Upper lobe of left lung (tissue), 6 donors: Measurements from ENCODE around the gene RNF123. TPM values are rescaled to one million over a fixed set of nuclear protein-coding genes. Genes with fewer than 3 reads are reported as not detected.
A peak's percentile ranks its signal among the peaks of the same experiment; 100 is the strongest.

Experiments used
- ATAC-seq, 2 donors: fragments of 200-7000 bp; cut with Tn5 transposase; one replicate each; pipeline ENCODE4 v1.9.1; 2022; ENCODE audit warnings: mild to moderate bottlenecking in 2 of 2, moderate library complexity in 2 of 2; ENCODE audit not compliant: low FRiP score in 2 of 2
- DNase-seq, 2 donors: peaks; one replicate each; pipeline ENCODE4 v3.0.0-alpha.2; 2019 to 2020
- H3K27ac ChIP-seq, 4 donors: fragments of 200-600 bp; sonication (generic); one replicate each; pipeline ENCODE4 v1.5.1; 2016 to 2019
- H3K27me3 ChIP-seq, 4 donors: fragments of 200-600 bp; sonication (generic); one replicate each; pipeline ENCODE4 v1.5.1; 2017 to 2019
- H3K36me3 ChIP-seq, 4 donors: fragments of 200-600 bp; sonication (generic); one replicate each; pipeline ENCODE4 v1.5.1; 2016 to 2019
- H3K4me1 ChIP-seq, 4 donors: fragments of 200-600 bp; sonication (generic); one replicate each; pipeline ENCODE4 v1.5.1; 2018 to 2019
- H3K4me3 ChIP-seq, 4 donors: fragments of 200-600 bp; sonication (generic); one replicate each; pipeline ENCODE4 v1.5.1; 2017 to 2019; ENCODE audit warnings: mild to moderate bottlenecking in 2 of 4, moderate library complexity in 1 of 4
- H3K9me3 ChIP-seq, 4 donors: fragments of 200-600 bp; sonication (generic); one replicate each; pipeline ENCODE4 v1.5.1; 2018 to 2019
- EP300 ChIP-seq, 4 donors: sonication (generic); formaldehyde crosslinking; IDR thresholded peaks; one replicate each; pipeline ENCODE4 v1.5.1; 2017; ENCODE audit warnings: antibody characterized with exemption in 4 of 4, control low read depth in 2 of 4
- POLR2A ChIP-seq, 4 donors: fragments of 450-650 bp; IDR thresholded peaks; one replicate each; pipeline ENCODE4 v1.5.1; 2016 to 2017; ENCODE audit warnings: antibody characterized with exemption in 4 of 4, mild to moderate bottlenecking in 2 of 4
- POLR2AphosphoS5 ChIP-seq, 2 donors: sonication (generic); formaldehyde crosslinking; IDR thresholded peaks; one replicate each; pipeline ENCODE4 v1.5.1; 2017; ENCODE audit warnings: antibody characterized with exemption in 2 of 2
- WGBS, 2 donors: methylation state at CpG; one replicate each; pipeline ENCODE4 v1.1.5; 2017 to 2018; 5-methylcytosine and 5-hydroxymethylcytosine counted together
- total RNA-seq, 6 donors: library from RNA; depleted of rRNA in 4 of 6; stranded (reverse); fragments of >200 nt in 4 of 6; gene quantifications; one replicate each; pipeline versions ENCODE4 v1.1.0 to v1.2.1, GENCODE V29; 2016 to 2021
- TF ChIP-seq, protein P1 (sequence below), 6 experiments: fragments of 450-650 bp in 4 of 6; fragments of 200-600 bp in 2 of 6; sonication (generic) in 2 of 6; IDR thresholded peaks; one replicate each; pipeline ENCODE4 v1.5.1; 2016 to 2019; ENCODE audit warnings: antibody characterized with exemption in 6 of 6
- donor health status: DM: no; HTN: no; CAD: no; lungs with moderate emphysema.
- donor health status: DM: no; HTN: yes; CAD: no; lungs with severe emphysema.

The RNF123 gene
- total RNA-seq, 6 donors from 2014 or later = 14.2 to 71.2 (median 42.2) TPM

DNA sequence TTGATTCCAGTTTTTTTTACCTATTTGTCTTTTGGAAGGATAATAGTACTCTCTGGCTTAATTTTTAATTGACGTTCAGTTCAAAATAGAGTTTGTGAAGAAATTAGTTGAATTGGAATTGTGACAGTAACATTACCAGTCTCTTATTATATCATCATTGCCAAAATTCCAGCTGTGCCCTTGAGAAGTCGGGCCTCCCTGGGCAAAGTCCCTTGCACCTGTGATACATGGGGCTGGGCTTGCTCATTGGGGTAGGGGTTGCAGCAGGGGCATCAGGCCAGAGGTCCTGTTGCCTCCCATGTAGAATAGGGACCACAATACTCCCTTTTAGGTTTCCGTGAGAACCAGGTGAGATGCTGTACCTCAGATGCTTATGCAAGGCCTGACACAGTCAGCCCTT, 43.1 kb upstream of the RNF123 start:
- no peaks in the 10 kb centered on the region for H3K36me3 ChIP-seq
- peaks cover 0 to 6% (median 0%) of the 10 kb centered on the region in 4 donors for H3K4me1 ChIP-seq
- no peak for DNase-seq
- H3K27me3 ChIP-seq = no peaks in the 10 kb centered on the region
- no peak for ATAC-seq
- TF ChIP-seq POLR2A (IDR thresholded peaks at IDR 0.05) (no peak), EP300 (IDR thresholded peaks at IDR 0.05) (no peak), POLR2AphosphoS5 (IDR thresholded peaks at IDR 0.05) (no peak)
- TF ChIP-seq, protein P1, sequence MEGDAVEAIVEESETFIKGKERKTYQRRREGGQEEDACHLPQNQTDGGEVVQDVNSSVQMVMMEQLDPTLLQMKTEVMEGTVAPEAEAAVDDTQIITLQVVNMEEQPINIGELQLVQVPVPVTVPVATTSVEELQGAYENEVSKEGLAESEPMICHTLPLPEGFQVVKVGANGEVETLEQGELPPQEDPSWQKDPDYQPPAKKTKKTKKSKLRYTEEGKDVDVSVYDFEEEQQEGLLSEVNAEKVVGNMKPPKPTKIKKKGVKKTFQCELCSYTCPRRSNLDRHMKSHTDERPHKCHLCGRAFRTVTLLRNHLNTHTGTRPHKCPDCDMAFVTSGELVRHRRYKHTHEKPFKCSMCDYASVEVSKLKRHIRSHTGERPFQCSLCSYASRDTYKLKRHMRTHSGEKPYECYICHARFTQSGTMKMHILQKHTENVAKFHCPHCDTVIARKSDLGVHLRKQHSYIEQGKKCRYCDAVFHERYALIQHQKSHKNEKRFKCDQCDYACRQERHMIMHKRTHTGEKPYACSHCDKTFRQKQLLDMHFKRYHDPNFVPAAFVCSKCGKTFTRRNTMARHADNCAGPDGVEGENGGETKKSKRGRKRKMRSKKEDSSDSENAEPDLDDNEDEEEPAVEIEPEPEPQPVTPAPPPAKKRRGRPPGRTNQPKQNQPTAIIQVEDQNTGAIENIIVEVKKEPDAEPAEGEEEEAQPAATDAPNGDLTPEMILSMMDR (IDR thresholded peaks at IDR 0.05) = no peak
- WGBS, 2 donors = 88 to 93% methylated on average over 3 of the region's 3 CpGs
- no peak overlapping the region for H3K4me3 ChIP-seq
- H3K9me3 ChIP-seq = no peaks in the 10 kb centered on the region
- no peak overlapping the region for H3K27ac ChIP-seq

DNA sequence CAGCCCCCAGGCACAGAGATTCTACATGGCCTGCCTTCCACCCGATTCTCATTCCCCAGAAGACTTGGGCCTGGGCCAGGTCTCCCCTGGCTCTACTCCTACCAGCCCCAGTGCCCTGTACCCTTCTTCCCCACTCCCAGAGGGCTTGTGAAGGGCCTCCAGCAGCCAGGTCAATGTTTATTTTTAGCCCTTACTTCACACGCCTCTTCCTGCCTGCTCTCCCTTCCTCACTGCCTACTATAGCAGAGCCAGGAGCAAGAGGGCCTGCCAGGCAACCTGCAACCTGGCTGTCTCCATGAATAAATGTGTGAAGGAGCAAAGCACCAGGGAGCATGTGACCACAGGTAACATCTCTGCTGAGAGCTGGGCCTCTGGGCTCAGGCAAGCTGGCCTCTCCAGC, 41.6 kb upstream of the RNF123 start:
- DNase-seq (peak in 1 of 2 donors; percentile 30), ATAC-seq (no peak)
- TF ChIP-seq POLR2A (IDR thresholded peaks at IDR 0.05) (no peak), EP300 (IDR thresholded peaks at IDR 0.05) (no peak), POLR2AphosphoS5 (IDR thresholded peaks at IDR 0.05) (no peak)
- TF ChIP-seq, protein P1 (IDR thresholded peaks at IDR 0.05) = no peak
- no peaks in the 10 kb centered on the region for H3K9me3 ChIP-seq
- no peak overlapping the region for H3K27ac ChIP-seq
- no peaks in the 10 kb centered on the region for H3K36me3 ChIP-seq
- WGBS, 2 donors = 37 to 65% methylated on average over 1 to 2 of the region's 2 CpGs
- no peaks in the 10 kb centered on the region for H3K27me3 ChIP-seq
- H3K4me1 ChIP-seq = peaks cover 0 to 6% (median 0%) of the 10 kb centered on the region in 4 donors
- H3K4me3 ChIP-seq = no peak overlapping the region

DNA sequence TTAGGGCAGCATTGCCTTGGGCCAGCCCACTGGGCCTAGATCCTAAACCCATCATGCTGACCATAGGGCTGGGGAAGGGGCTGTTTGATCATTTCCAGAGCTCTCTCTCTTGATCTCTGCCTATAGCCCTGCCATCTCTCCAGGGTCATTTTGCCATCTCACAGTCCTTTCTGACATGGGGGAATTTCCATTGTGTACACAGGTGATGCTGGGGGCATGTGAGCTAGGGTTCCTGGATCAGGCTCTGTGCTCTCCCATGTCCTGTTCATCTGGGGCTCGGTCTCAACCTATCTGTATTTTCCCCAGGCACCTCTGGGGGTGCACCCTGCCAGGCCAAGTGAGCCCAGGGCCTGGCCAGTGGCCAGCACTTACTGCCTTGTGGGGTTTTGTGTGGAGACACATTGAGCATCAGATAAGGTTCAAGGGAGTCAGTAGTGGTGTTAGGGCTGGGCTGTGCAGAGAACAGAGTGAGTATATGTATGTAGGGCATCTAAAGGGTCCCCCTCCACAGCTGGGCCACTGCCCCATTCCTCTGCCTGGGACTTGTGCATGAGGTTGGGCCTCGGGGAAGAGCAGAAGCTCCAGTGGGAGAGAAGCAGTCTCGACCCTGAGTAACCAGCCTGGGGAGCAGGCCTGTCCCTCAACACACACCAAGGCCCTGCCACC, 40.9 kb upstream of the RNF123 start:
- ATAC-seq (no peak), DNase-seq (no peak)
- no peaks in the 10 kb centered on the region for H3K9me3 ChIP-seq
- TF ChIP-seq, protein P1 (IDR thresholded peaks at IDR 0.05) = no peak
- TF ChIP-seq POLR2A (IDR thresholded peaks at IDR 0.05) (no peak), POLR2AphosphoS5 (IDR thresholded peaks at IDR 0.05) (no peak), EP300 (IDR thresholded peaks at IDR 0.05) (no peak)
- 75 to 79% methylated on average over 3 of the region's 3 CpGs for WGBS, 2 donors
- no peak overlapping the region for H3K27ac ChIP-seq
- H3K4me1 ChIP-seq = peaks cover 0 to 6% (median 0%) of the 10 kb centered on the region in 4 donors
- H3K27me3 ChIP-seq = no peaks in the 10 kb centered on the region
- H3K4me3 ChIP-seq = no peak overlapping the region
- H3K36me3 ChIP-seq = no peaks in the 10 kb centered on the region

DNA sequence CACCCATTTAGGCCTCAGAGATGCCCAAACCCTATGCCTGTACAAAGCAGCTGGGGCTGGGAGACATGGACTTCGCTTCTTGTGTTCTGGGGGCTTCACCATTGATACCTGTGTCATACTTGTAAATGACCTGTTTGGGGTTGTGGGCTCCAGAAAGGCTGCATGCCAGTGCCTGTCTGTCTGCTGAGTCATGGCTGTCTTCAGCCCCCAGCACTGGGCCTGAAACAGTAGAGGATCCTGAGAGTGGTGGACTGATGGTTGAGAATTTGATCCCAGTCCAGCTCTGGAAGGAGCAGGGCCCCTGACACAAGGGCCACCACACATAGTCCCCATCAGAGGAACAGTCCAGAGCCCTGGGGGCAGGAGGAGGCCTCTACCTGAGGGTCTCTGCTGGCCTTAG, 39.8 kb upstream of the RNF123 start:
- no peak overlapping the region for H3K27ac ChIP-seq
- 88% methylated on average over 1 of the region's 1 CpG; no CpG with 5 or more reads in 1 of the 2 donors for WGBS, 2 donors
- no peaks in the 10 kb centered on the region for H3K27me3 ChIP-seq
- no peak for ATAC-seq
- DNase-seq = no peak
- H3K4me3 ChIP-seq = no peak overlapping the region
- no peaks in the 10 kb centered on the region for H3K36me3 ChIP-seq
- H3K9me3 ChIP-seq = no peaks in the 10 kb centered on the region
- TF ChIP-seq EP300 (IDR thresholded peaks at IDR 0.05) = no peak
- TF ChIP-seq, protein P1 (IDR thresholded peaks at IDR 0.05) = no peak
- TF ChIP-seq POLR2AphosphoS5 (IDR thresholded peaks at IDR 0.05) = no peak
- TF ChIP-seq POLR2A (IDR thresholded peaks at IDR 0.05) = no peak
- peaks cover 0 to 6% (median 0%) of the 10 kb centered on the region in 4 donors for H3K4me1 ChIP-seq

DNA sequence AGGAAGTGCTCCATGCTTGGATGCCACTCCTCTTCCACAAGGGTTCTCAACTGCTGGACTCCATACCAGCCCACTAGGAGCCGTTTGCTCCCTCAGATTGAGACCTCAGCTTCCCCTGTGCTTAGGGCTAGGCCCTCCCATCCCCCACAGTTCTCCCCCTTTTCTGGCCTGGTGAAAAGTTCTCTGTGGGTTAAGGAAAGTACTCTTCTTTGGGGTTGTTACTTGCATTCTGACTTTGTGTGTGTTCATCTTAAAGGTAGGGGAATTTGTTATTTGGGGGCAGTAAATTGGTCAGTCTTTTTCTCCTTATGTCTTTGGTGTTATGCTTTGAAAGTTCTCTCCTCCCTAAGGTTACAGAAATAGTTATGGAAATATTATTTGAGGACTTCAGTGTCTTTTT, 39.2 kb upstream of the RNF123 start:
- DNase-seq (no peak), ATAC-seq (no peak)
- no peaks in the 10 kb centered on the region for H3K27me3 ChIP-seq
- no peaks in the 10 kb centered on the region for H3K36me3 ChIP-seq
- TF ChIP-seq EP300 (IDR thresholded peaks at IDR 0.05) = no peak
- no peak for TF ChIP-seq POLR2A (IDR thresholded peaks at IDR 0.05)
- TF ChIP-seq, protein P1 (IDR thresholded peaks at IDR 0.05) = no peak
- no peak for TF ChIP-seq POLR2AphosphoS5 (IDR thresholded peaks at IDR 0.05)
- no peak overlapping the region for H3K27ac ChIP-seq
- WGBS, 2 donors = 47 to 63% methylated on average over 1 of the region's 1 CpG
- H3K9me3 ChIP-seq = no peaks in the 10 kb centered on the region
- peaks cover 0 to 6% (median 0%) of the 10 kb centered on the region in 4 donors for H3K4me1 ChIP-seq
- no peak overlapping the region for H3K4me3 ChIP-seq
